Retinal pigment epithelial cell (primary cell): ENCODE measurements around the gene PCDH9.

ENCODE experiments used
- DNase-seq: peaks from one replicate; pipeline ENCODE4 v3.0.0-alpha.2; 2010; ENCODE audit warnings: low read depth
- H3K4me3 ChIP-seq: 2 replicates; pipeline ENCODE4 v1.5.1; 2011; ENCODE audit warnings: mild to moderate bottlenecking, low read length, control low read depth, moderate library complexity
- TF ChIP-seq, protein P1 (sequence below): conservative IDR thresholded peaks from 2 replicates; pipeline ENCODE4 v1.5.1; 2011; ENCODE audit warnings: low read depth, low read length, control low read depth, inconsistent platforms

Gene PCDH9

GRCh38 chr13:67008075-67008668 lies 222.0 kb downstream of the PCDH9 start:
- TF ChIP-seq, protein P1, sequence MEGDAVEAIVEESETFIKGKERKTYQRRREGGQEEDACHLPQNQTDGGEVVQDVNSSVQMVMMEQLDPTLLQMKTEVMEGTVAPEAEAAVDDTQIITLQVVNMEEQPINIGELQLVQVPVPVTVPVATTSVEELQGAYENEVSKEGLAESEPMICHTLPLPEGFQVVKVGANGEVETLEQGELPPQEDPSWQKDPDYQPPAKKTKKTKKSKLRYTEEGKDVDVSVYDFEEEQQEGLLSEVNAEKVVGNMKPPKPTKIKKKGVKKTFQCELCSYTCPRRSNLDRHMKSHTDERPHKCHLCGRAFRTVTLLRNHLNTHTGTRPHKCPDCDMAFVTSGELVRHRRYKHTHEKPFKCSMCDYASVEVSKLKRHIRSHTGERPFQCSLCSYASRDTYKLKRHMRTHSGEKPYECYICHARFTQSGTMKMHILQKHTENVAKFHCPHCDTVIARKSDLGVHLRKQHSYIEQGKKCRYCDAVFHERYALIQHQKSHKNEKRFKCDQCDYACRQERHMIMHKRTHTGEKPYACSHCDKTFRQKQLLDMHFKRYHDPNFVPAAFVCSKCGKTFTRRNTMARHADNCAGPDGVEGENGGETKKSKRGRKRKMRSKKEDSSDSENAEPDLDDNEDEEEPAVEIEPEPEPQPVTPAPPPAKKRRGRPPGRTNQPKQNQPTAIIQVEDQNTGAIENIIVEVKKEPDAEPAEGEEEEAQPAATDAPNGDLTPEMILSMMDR: no peak
- DNase-seq: no peak

GRCh38 chr13:67004511-67004910 lies 225.6 kb downstream of the PCDH9 start:
- TF ChIP-seq, protein P1: no peak
- DNase-seq: no peak

More at GRCh38 chr13:67008075-67008668, 222.0 kb downstream of the PCDH9 start:
- H3K4me3 ChIP-seq: no peak overlapping the region

DNA sequence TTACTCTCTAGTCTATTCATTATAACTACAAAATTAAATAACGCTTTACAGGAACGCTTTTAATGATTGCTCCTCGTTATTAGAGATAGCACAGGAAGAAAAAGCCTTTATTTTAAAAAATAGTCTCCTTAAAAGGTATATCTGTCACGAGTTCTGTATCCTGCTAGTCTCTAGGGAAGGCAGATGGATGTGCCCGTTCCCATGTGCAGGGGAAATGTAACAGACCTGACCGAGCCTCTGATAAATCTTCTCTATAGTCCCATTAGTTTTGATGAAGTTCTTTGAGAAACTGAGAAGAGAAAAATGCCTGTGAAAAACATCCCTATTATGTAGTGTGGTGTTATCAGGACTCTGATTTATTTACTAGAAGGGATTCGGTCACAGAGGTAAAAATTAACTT lies 226.4 kb downstream of the PCDH9 start:
- H3K4me3 ChIP-seq: no peak overlapping the region
- TF ChIP-seq, protein P1: no peak
- DNase-seq: no peak

More at GRCh38 chr13:67004511-67004910, 225.6 kb downstream of the PCDH9 start:
- H3K4me3 ChIP-seq: no peak overlapping the region

DNA sequence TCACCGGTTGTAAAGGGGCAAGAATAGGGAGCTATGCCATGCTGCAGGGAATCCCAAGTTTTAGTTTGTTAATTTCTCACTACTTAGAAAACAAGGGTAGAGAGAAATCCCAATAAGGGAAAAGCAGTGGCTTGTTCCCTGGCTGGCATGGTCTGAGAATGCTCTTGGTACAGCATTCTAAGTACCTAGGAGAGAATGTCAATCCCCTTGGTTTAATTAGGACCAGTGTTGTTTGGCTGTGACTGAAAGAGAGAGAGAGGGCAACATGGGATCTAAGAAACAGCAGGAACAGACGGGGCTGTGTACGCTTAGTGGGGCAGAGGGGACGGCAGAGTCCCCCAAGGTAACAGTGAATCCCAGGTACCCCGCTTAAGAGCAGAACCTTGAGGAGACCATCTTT lies 228.8 kb downstream of the PCDH9 start:
- no peak for DNase-seq
- TF ChIP-seq, protein P1: no peak
- H3K4me3 ChIP-seq: no peak overlapping the region

DNA sequence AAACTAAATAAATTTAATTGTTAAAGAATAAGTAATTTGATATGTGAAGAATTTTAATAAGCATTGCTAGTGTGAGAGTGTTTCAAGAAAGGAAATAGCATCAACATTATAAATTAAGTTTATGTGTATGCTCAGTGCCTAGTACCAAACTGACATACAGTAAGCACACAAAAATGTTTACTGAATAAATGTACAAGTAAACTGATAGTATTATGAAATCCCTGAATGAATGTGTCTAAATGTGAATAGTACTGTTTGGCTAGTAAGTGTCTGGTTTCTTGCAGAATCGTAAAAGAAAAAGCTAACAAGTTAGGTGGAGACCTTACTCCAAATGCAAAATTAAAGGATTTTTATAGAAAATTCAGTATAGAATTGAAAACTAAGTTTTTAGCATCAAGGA lies 233.6 kb downstream of the PCDH9 start:
- TF ChIP-seq, protein P1: no peak
- H3K4me3 ChIP-seq: no peak overlapping the region
- DNase-seq: no peak

DNA sequence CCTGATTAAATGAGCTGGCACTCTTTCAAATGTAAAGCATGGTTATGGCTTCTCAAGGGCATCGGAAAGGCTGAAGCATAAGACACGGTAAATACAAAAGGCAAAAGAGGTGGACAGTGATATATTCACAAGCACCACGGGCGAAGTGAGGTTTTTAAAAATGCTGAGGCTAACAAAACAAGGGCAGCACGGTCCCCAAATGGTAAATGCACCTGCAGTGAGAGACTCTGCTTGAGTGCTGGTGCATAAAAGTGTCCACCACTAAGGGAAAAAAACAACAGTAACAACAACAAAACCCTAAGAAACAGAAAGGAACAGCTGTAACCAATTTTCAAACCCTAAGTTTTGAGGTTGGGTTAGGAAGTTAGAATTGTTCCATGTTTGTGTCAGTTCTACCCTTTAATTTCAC lies 234.9 kb downstream of the PCDH9 start:
- TF ChIP-seq, protein P1: no peak
- DNase-seq: no peak
- no peak overlapping the region for H3K4me3 ChIP-seq

- TF ChIP-seq, protein P1: no peak
- peak overlapping the region; percentile 40 for H3K4me3 ChIP-seq
- DNase-seq: no peak
Observed at GRCh38 chr13:66994517-66995202, 235.5 kb downstream of the PCDH9 start.
